Dermis microvascular lymphatic vessel endothelial cell (primary cell): ENCODE data around the gene ZDHHC11. TPM values are rescaled to one million over a fixed set of nuclear protein-coding genes. Genes with fewer than 3 reads are reported as not detected.
"Not testable (repeated sequence)": the region's sequence is repeated elsewhere in the genome, so short reads cannot be mapped to it uniquely, and the experiment has no call there.

Experiments
- DNase-seq, 2 donors: peaks; one replicate each; pipeline versions ENCODE4 v3.0.0 to v3.0.0-alpha.2; 2010; ENCODE audit warnings: low read depth in 2 of 2
- total RNA-seq: library from RNA; depleted of rRNA; stranded (reverse); fragments of >200 nt; gene quantifications from 2 replicates; pipeline ENCODE4 v1.2.1, GENCODE V29; 2014

The ZDHHC11 gene
- total RNA-seq, 1 donor from 2014 or later, result 0.26 TPM

DNA sequence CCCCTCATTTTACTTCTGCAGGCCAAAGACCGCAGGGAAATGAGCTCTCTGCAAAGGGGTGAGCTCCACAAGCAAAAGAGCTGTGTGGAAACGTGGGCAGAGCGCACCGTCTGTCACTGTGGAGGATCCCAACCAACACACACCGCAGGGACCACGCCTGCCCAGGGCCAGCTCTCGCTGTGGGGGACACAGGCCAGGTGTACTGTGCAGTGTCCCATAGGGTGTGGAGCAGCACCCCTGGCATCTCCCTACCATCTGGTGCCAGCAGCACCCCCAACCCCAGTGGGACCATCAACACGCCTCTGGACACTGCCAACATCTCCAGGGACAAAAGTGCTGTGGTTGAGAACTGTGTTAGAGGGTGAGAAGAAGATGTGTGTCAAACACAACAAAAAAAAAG, 27.9 kb upstream of the ZDHHC11 start:
- DNase-seq, result not testable (repeated sequence)

DNA sequence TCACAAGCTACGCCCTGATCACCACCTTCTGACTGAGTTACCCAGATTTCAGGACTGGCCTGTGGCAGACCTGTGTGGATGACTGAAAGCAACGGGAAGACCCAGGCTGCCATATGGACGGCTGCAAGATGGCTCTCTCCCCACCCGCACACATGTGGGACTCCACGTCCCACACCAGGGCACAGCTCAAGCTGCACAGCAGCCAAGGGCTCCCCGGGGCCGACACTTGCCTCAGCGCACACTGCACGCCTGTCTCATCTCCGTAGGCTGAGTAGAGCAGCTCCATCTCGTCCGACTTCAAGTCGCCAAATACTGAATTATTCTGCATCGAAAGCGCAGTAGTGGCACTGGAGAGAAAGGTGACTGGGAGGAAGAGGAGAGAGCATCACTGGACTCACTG, 27.3 kb upstream of the ZDHHC11 start:
- no peak for DNase-seq

- no peak for DNase-seq
Observed at GRCh38 chr5:876398-877365, 25.9 kb upstream of the ZDHHC11 start.

- no peak for DNase-seq
Observed at GRCh38 chr5:875931-876330, 25.1 kb upstream of the ZDHHC11 start.

DNA sequence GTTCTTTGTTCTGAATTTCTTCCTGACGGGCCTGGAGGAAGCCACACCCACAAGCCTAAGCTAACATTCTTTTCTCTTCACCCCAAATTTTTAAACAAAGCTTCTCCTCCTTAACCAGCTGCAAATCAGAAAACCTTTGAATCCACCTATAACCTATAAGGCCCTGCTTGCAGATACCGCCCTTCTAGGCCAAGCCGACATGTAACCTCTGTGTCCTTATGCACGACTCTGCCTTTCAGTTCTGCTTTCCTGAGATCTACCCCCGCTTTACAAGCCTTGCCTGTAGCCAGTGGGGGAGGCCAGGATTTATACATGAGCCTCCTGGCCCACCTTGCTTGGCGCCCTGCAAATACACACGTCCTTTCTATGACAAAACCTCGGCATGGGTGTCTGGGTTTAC, 22.5 kb upstream of the ZDHHC11 start:
- DNase-seq, result no peak

- no peak for DNase-seq
Observed at GRCh38 chr5:872301-872700, 21.5 kb upstream of the ZDHHC11 start.

DNA sequence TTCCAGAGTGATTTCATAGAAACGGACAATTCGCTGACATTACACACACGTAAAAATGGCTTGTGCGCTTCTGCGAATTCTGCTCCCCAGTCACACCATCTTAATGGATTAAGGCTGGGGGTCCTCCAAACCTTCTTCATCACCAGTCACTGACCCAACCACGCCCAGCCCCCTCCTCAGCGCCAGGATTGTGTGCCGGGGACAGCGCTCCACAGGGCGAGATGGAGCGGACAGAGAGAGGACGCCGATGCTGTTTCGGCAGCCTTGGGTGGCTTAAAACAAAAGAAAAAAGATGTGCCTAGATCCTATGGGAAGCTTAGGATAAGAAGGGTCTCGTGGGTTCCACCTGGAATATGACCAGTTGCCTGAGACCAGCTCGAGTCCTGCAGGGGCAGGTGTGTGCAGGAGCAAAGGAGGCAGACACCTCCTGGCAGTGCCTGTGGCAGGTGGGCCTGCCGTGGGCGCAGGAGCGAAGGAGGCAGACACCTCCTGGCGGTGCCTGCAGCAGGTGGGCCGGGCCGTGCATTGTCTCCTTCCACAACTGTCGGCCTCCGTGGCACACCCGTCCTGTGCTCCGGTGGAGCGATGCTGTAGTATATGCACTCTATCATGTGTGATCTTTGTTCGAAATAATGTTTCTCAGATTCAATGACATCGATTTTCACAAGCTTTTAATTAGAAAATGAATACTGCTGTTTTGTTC, 21.0 kb upstream of the ZDHHC11 start:
- no peak for DNase-seq

DNA sequence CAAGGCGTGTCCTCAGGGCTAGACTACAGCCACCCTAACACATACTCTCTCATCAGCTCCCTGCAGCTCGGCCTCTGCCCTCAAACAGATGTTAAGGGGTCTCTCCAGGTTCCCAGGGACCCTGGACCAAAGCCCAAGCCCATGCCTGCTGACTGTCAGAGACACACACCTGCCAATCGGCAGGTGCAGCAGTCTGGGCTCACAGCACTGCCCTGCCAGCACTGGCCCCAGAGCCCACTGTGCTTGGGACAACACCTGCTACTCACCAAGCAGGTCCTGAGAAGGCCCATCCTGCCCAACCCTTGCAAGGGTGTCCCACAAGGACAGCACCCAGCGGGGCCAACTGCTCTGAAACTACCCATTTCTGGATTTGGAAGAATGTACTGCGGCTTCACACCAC, 20.2 kb upstream of the ZDHHC11 start:
- no peak for DNase-seq

DNA sequence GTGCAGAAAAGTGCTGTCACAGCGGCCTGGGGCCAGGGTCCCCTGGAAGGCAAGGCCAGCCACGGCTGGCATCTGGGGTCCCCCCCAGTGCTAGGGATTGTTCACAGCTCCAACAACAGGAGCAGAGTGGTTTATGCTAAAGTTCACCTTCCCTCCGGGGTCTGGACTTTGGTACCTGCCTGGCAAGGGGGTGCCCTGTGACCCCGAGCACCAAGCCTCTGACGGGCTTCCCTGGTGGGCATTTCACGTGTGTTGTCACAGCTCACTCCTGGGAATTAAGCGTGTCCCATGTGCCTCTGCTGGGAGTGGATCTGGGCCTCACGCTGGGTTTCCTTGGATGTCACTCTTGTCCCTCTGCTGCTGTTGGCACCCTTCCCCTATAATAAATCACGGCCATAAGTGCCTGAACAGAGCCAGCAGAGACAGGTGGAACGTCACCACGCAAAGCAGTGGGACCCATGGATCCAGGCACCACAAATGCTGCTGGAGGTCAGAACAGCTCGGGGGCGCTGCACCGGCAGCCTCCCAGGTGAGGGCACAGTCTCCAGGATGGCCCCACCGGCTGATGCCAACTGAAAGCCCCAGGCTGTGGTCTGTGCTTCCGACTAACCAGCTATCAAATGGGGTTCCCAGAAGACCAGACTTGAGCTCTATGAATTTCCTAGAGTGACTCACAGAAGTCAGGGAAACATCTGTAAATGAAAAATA, 17.8 kb upstream of the ZDHHC11 start:
- DNase-seq, result no peak

DNA sequence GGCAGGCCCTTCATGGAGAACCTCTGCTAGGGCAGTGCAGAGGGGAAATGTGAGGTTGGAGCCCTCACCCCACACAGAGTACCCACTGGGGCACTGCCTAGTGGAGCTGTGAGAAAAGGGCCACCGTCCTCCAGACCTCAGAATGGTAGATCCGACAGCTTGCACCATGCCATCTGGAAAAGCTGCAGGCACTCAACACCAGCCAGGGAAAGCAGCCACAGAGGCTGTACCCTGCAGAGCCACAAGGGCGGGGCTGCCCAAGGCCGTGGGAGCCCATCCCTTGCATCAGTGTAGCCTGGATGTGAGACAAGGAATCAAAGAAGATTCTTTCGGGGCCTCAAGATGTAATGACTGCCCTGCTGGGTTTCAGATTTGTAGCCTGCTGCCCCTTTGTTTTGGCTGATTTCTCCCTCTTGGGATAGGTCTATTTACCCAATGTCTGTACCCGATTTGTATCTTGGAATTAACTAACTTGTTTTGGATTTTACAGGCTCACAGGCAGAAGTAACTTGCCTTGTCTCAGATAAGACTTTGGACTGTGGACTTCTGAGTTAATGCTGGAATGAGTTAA, 16.6 kb upstream of the ZDHHC11 start:
- DNase-seq, result no peak

DNA sequence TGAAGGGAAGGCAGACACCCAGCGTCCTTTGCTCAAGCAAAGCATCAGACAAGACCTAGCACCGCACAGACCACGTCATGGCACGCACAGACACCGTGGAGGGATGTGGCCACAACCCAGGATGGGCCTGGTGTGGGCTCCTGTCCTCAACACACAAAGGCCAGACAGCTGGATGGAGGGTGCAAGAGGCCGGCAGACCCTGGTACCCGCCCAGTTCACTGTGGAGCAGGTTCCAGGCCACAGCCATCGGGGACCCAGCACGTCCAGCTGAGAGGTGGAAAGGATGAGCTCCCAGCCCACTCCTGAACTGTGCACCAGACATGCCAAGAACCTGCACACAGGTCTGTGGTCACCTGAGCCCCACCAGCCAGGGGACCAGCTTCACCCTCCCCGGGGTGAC, 15.0 kb upstream of the ZDHHC11 start:
- DNase-seq, result no peak

GRCh38 chr5:865168-865521, 14.4 kb upstream of the ZDHHC11 start:
- no peak for DNase-seq

DNA sequence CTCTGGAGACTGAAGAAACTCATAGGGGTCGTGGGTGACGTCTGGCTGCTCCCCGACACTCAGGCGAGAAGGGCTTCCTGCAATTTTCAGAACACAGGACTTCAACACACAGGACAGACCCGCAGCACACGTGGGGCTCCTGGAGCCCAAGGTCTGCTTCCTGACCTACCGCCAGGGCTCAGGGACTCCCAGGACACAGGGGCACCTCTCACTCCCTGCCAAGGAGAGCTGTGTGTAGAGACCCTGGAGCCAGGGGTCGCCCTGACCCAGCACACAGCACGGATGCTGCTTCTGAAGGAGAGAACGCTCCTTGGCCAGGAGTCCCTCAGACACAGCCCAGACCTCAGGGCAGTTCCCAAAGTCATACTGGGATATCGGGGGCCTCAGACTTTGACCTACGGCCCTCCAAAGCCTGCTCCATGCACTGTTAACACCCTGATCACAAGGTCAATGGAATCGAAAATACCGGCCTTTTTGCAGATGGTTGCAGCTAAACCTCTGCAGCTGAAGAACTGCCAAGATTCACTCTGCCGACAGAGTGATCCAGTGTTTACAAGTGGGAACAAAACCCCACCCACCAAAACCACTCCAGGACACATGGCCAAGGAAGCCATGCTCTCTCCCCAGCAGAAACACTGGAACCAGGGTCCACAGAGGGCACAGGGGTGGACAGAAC, 13.8 kb upstream of the ZDHHC11 start:
- DNase-seq, result no peak

- DNase-seq, result no peak
Observed at GRCh38 chr5:863244-863805, 12.5 kb upstream of the ZDHHC11 start.

DNA sequence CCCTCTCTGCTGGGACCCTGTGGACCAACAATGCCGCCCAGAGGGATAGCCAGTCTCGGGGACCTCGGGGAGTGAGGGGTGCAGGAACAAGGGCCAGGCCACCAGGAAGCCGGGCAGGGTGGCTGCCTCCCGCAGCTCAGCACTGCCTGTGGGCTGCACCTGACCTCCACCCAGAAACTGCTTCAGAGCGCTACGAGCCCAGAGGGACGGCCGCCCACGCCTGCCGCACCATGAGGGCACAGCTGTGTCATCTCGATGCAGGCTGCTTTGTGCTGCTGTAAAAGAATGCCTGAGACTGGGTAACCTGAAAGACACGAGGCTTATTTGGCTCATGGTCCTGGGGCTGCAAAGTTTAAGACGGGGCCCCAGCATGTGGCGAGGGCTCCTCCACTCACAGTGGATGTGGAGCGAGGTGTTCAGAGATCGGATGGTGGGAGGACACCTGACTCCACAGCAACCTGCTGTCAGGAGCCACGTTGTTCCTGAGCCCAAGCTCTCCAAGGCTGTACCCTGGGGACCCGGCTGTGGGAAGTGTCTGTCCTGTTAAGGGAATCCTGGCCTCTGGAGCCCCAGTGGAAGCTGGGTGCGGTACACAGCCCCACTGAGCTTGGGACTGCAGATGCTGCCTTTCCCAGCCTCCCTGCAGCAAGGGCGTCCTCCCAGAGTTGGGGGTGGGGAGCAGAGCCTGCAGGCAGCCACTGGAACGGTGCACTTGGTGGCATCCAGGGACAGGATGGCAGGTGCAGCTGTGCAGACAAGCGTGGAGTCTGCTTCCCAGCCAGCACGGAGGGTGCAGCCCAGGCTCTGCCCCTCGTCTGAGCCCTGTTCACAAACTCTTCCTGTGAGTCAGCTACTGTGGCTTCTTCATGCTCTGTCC, 11.8 kb upstream of the ZDHHC11 start:
- no peak for DNase-seq

DNA sequence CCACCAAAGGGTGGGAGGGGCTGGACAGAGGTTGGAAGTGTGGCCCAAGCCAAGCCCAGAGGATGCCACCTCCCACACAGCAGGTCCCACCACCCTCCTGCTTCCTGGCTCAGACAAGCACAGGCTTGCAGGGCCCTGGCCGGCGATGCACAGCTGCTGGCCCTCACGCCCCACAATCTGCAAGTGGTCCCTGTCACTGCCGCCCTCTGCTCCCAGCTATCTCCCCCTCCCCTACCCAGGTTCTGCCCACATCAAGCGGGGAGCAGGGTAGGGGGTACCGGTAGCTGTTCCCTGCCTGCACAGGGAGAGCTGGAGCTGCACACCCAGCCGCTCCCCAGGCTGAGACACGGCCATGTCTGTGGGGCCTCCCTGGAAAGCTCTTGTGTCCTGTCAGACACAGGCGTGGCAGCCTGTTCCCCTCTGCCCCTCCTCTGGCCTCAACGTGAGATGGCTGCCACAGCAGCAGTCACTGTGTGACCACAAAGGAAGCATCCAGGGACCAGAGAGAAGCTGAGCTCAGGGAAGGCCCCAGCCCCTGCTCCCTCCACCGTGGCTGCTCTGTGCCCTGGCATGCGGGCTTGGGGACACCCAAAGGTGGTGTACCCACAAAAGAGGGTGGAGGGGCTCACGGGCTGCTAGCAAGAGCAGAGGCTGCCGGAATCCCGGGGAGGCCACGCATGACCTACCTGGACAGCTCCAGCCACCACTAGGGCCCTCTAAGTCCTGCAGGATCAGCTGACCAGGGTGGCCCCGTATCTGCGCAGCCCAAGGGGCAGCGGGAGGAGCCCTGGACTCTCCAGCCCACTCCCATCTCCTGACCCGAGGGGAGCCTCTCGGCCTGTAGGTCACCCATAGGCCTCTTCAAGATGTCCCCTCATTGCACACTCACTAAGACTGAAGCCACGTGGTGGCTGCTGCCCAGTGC, 10.9 kb upstream of the ZDHHC11 start:
- DNase-seq, result no peak

- no peak for DNase-seq
Observed at GRCh38 chr5:860506-861150, 9.8 kb upstream of the ZDHHC11 start.

DNA sequence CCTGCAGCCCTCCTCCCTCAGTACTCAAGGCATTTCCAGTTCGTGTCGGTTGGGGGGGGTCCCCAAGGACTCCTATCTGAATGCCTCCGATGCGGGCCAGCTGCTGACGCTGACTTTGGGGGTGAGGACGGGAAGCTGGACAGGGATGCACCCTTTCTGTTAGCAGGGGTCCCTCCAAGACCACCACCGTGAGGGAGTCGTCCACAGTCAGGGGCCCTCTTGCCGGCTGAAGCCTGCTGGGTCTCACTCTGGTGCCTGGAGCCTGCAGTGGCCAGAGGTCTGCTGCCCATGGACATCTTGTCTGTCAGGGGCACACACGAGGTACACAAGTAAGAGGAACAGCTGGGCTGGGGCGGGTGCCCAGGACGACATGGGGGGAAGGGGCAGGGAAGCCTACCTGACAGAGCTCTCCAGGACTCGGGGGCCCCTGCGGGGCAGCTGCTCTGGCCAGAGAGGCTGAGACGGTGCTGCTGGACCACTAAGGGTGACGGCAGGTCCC, 9.1 kb upstream of the ZDHHC11 start:
- no peak for DNase-seq
